Cardiac muscle cell (in vitro differentiated cells and primary cell): ENCODE data around the gene ASH1L. TPM values are rescaled to one million over a fixed set of nuclear protein-coding genes. Genes with fewer than 3 reads are reported as not detected.
"Not testable (repeated sequence)": the region's sequence is repeated elsewhere in the genome, so short reads cannot be mapped to it uniquely, and the experiment has no call there.

Source experiments
- DNase-seq, 2 donors: peaks; one replicate each; pipeline versions ENCODE4 v3.0.0 to v3.0.0-alpha.2; 2010 to 2017; ENCODE audit warnings: low read depth in 1 of 2, low spot score in 1 of 2
- H3K27ac ChIP-seq: fragments of 200-600 bp; sonication (generic); 2 replicates; pipeline ENCODE4 v1.5.1; 2016
- H3K27me3 ChIP-seq: fragments of 200-600 bp; sonication (generic); 2 replicates; pipeline ENCODE4 v1.6.0; 2016; ENCODE audit warnings: control low read depth
- H3K36me3 ChIP-seq: fragments of 200-600 bp; sonication (generic); 2 replicates; pipeline ENCODE4 v1.5.1; 2016; ENCODE audit warnings: control low read depth
- H3K4me1 ChIP-seq: fragments of 200-600 bp; sonication (generic); 2 replicates; pipeline ENCODE4 v1.8.1; 2017; ENCODE audit warnings: low read depth, mild to moderate bottlenecking, mixed run types
- H3K4me3 ChIP-seq: fragments of 200-600 bp; sonication (generic); 2 replicates; pipeline ENCODE4 v1.5.1; 2016; ENCODE audit warnings: mild to moderate bottlenecking
- H3K9me3 ChIP-seq: fragments of 200-600 bp; sonication (generic); 2 replicates; pipeline ENCODE4 v1.5.1; 2017; ENCODE audit warnings: low read depth, mild to moderate bottlenecking, control low read depth
- polyA plus RNA-seq: library from polyadenylated mRNA; unstranded; fragments of >200 nt; fragmentation: Nextera tagmentation; extraction: Ambion mirVana; gene quantifications from 2 replicates; pipeline ENCODE4 v1.2.1, GENCODE V29; 2016
- total RNA-seq: library from RNA; depleted of rRNA; stranded (reverse); fragments of >200 nt; gene quantifications from 2 replicates; pipeline ENCODE4 v1.2.3, GENCODE V29; 2016
- TF ChIP-seq, protein P1 (sequence below): IDR thresholded peaks from 2 replicates; pipeline ENCODE4 v1.5.1; 2012; ENCODE audit warnings: low read depth, mild to moderate bottlenecking, low read length

ASH1L gene
- total and polyA plus RNA-seq, 2 experiments from 2014 or later: 25.9 to 31.2 TPM

DNA sequence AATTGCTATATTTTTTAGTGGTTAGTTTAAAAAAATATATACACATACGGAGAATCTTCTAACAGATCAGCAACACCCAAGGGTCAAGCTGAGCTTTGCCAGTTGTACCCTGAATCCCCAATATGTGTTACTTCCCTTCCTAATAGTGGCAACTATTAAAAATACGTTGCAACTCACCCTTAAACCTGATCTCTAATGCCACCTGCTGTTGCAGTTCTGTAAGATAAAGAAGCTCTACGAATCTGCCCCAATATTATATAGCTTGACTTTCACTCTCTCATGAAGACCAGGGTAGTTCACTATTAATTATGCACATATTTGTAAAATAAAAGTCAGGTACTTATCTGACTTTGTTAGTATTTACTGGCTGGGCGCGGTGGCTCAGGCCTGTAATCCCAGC is 58.4 kb downstream of the ASH1L start:
- no peak overlapping the region for H3K4me3 ChIP-seq
- peaks cover 11% of the 10 kb centered on the region for H3K4me1 ChIP-seq
- H3K27ac ChIP-seq: no peak overlapping the region
- TF ChIP-seq, protein P1, sequence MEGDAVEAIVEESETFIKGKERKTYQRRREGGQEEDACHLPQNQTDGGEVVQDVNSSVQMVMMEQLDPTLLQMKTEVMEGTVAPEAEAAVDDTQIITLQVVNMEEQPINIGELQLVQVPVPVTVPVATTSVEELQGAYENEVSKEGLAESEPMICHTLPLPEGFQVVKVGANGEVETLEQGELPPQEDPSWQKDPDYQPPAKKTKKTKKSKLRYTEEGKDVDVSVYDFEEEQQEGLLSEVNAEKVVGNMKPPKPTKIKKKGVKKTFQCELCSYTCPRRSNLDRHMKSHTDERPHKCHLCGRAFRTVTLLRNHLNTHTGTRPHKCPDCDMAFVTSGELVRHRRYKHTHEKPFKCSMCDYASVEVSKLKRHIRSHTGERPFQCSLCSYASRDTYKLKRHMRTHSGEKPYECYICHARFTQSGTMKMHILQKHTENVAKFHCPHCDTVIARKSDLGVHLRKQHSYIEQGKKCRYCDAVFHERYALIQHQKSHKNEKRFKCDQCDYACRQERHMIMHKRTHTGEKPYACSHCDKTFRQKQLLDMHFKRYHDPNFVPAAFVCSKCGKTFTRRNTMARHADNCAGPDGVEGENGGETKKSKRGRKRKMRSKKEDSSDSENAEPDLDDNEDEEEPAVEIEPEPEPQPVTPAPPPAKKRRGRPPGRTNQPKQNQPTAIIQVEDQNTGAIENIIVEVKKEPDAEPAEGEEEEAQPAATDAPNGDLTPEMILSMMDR: peak; percentile 41
- H3K27me3 ChIP-seq: no peaks in the 10 kb centered on the region
- peak; percentile 27 to 53 for DNase-seq
- no peaks in the 10 kb centered on the region for H3K9me3 ChIP-seq
- no peaks in the 10 kb centered on the region for H3K36me3 ChIP-seq

DNA sequence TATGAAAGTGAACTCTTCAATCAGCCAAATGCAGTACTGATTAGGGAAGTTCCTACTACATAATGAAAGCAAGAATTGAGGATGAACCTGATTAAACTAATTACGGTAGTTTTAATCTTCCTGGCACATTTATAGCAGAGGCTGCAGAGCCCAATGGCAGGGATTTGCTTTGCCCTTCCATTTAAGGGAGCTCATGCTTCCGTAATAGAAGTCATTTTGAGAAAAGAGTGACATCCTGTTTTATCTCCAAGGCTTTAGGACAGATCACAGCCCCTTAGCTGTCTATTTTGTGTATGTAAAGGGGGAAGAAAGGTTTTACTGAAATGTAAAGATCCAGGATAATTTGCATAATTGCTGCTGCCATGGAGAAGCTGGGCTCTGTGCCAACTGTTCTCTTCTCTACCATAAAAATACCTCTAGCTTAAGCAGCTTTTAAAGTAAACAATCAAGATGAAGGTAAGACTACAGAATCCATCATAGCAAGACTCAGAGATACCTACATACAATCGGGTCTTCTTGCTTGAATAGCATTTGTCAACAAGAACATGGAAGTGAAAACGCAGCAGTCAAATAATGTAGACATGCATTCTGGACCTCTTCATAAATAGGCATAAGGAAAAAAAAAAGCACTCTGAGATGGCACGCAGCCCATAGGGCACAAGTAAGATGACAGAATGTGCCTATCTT is 62.5 kb downstream of the ASH1L start:
- H3K27ac ChIP-seq: peak overlapping the region; percentile 73
- TF ChIP-seq, protein P1: no peak
- no peak overlapping the region for H3K4me3 ChIP-seq
- no peaks in the 10 kb centered on the region for H3K9me3 ChIP-seq
- no peaks in the 10 kb centered on the region for H3K36me3 ChIP-seq
- H3K4me1 ChIP-seq: peaks cover 11% of the 10 kb centered on the region
- no peaks in the 10 kb centered on the region for H3K27me3 ChIP-seq
- DNase-seq: peak; percentile 30 to 33

DNA sequence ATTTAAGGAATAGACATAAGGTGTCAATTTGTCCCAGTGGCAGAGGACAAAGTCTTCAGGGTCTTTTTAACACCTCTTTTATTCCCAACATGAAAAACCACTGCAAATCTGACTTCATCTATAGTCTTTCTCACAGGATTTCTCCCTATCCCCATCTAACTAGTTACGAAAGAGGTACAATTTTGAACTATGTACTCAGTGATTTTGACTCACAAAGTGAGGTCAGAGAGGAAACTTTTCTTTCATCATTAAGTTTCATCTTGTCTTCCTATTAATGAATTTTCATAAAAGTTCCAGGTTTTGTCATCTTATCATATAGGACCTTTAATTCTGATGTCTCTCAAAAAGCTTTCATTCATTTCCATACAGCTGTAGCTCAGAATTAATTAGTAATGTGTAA is 63.3 kb downstream of the ASH1L start:
- TF ChIP-seq, protein P1: no peak
- DNase-seq: peak in 1 of 2 donors; percentile 18
- Histone ChIP-seq H3K27ac (peak overlapping the region; percentile 73), H3K4me1 (peaks cover 17% of the 10 kb centered on the region), H3K27me3 (no peaks in the 10 kb centered on the region), H3K36me3 (no peaks in the 10 kb centered on the region), H3K4me3 (no peak overlapping the region), H3K9me3 (no peaks in the 10 kb centered on the region)

GRCh38 chr1:155493595-155493994 is 69.0 kb downstream of the ASH1L start:
- not testable (repeated sequence) for H3K4me1 ChIP-seq, H3K36me3 ChIP-seq, H3K9me3 ChIP-seq, H3K4me3 ChIP-seq, H3K27ac ChIP-seq, H3K27me3 ChIP-seq, DNase-seq

DNA sequence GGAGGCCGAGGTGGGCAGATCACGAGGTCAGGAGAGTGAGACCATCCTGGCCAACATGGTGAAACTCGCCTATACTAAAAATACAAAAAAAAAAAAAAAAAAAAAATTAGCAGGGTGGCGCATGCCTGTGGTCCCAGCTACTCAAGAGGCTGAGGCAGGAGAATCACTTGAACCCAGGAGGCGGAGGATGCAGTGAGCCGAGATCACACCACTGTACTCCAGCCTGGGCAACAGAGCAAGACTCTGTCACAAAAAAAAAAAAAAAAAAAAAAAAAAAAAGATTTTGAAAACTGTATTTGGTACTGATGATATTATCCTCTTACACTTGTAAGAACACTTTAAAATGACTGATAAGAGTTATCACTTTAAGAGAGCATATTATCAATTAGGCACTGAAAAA is 74.2 kb downstream of the ASH1L start:
- DNase-seq: not testable (repeated sequence)

DNA sequence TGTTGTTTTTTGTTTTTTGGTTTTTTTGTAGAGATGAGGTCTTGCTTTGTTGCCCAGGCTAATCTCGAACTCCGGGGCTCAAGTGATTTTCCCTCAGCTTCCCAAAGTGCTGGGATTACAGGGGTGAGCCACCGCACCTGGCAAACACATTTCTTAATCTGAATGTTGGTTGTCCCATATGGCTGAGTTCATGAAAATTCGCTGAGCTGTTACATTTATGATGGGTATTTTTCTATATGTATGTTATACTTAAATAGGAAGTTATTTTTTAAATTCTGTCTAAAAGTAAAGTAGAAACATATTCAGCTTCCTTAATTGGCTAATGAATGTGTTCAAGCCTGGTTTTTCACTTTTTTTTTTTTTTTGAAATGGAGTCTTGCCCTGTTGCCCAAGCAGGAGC is 75.1 kb downstream of the ASH1L start:
- no peaks in the 10 kb centered on the region for H3K27me3 ChIP-seq
- no peak overlapping the region for H3K4me3 ChIP-seq
- TF ChIP-seq, protein P1: no peak
- DNase-seq: no peak
- no peak overlapping the region for H3K27ac ChIP-seq
- H3K36me3 ChIP-seq: peaks cover 4% of the 10 kb centered on the region
- no peaks in the 10 kb centered on the region for H3K9me3 ChIP-seq
- no peaks in the 10 kb centered on the region for H3K4me1 ChIP-seq

More for the DNA sequence above, 74.2 kb downstream of the ASH1L start:
- not testable (repeated sequence) for H3K4me1 ChIP-seq, H3K9me3 ChIP-seq, H3K36me3 ChIP-seq, H3K27ac ChIP-seq, H3K27me3 ChIP-seq, H3K4me3 ChIP-seq

DNA sequence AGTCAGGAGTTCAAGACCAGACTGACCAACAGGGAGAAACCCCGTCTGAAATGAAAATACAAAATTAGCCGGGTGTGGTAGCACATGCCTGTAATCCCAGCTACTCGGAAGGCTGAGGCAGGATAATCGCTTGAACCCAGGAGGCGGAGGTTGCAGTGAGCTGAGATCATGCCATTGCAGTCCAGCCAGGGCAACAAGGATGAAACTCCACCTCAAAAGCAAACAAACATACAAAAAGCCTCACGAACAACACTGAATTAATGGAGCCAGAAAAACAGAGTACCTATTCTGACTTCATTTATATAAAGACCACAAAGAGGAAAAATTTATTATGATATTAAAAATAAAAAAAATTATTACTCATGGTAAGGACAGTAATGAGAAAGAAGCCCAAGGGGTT is 75.7 kb downstream of the ASH1L start:
- H3K4me1 ChIP-seq, H3K27ac ChIP-seq, H3K9me3 ChIP-seq, H3K4me3 ChIP-seq, H3K36me3 ChIP-seq, H3K27me3 ChIP-seq, DNase-seq: not testable (repeated sequence)
